ENCODE measurements around the gene PUM2.

GRCh38 chr2:20220806-20221554, 129.7 kb downstream of the PUM2 start:
- TF ChIP-seq CTCF (optimal IDR thresholded peaks at IDR 0.05 in 1 of 3, IDR thresholded peaks at IDR 0.05 in 1 of 3, conservative IDR thresholded peaks at IDR 0.05 in 1 of 3; ENCODE audit: extremely low read depth in 1 of 3, insufficient read depth in 2 of 3, low read length in 3 of 3) (no peak), EZH2 (IDR thresholded peaks at IDR 0.05; ENCODE audit: low read length) (no peak)
